ENCODE measurements around the gene OR8B12.

Gene OR8B12

GRCh38 chr11:124534051-124534450, 9.4 kb downstream of the OR8B12 start (continued):
- no peak for TF ChIP-seq TCF4 (CRISPR knock-in tag; IDR thresholded peaks at IDR 0.05; ENCODE audit: borderline replicate concordance)
- no peak for TF ChIP-seq BACH2 (CRISPR knock-in tag; IDR thresholded peaks at IDR 0.05; ENCODE audit: borderline replicate concordance)
- TF ChIP-seq POU6F1 (CRISPR knock-in tag; IDR thresholded peaks at IDR 0.05; ENCODE audit: borderline replicate concordance, low read depth): no peak
- no peak for TF ChIP-seq SNAI2 (CRISPR knock-in tag; IDR thresholded peaks at IDR 0.05)
- no peak for TF ChIP-seq RARB (CRISPR knock-in tag; IDR thresholded peaks at IDR 0.05)
- TF ChIP-seq, protein P1, sequence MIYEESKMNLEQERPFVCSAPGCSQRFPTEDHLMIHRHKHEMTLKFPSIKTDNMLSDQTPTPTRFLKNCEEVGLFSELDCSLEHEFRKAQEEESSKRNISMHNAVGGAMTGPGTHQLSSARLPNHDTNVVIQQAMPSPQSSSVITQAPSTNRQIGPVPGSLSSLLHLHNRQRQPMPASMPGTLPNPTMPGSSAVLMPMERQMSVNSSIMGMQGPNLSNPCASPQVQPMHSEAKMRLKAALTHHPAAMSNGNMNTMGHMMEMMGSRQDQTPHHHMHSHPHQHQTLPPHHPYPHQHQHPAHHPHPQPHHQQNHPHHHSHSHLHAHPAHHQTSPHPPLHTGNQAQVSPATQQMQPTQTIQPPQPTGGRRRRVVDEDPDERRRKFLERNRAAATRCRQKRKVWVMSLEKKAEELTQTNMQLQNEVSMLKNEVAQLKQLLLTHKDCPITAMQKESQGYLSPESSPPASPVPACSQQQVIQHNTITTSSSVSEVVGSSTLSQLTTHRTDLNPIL (CRISPR knock-in tag; IDR thresholded peaks at IDR 0.05; ENCODE audit: low read depth): no peak
- no peak for TF ChIP-seq OSR1 (CRISPR knock-in tag; IDR thresholded peaks at IDR 0.05)
- no peak for TF ChIP-seq ZNF70 (CRISPR knock-in tag; IDR thresholded peaks at IDR 0.05)
- TF ChIP-seq CSDC2 (CRISPR knock-in tag; IDR thresholded peaks at IDR 0.05): no peak
- no peak for TF ChIP-seq ZC3H10 (CRISPR knock-in tag; IDR thresholded peaks at IDR 0.05)

DNA sequence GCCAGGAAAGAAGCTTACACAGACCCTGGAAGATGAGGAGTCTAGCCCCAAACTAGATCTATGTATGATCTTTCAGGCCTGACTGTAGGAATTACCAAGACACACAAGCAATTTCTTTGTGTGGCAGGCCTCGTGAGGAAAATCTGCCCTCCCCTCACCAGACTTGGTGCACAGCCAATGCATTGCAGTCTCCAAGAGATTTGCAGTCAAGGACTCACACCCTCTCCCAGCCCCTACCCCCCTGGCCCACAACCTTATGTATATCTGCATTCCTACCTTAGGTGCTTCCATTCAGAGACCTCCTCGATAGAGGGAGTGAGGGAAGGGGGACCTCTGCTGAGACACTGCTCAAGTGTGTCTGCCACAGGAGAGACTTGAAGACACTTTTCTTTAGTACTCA, 9.8 kb downstream of the OR8B12 start:
- ATAC-seq: no peak
- no peak for TF ChIP-seq ZFP30 (CRISPR knock-in tag; IDR thresholded peaks at IDR 0.05)
- no peak for TF ChIP-seq ZNF70 (CRISPR knock-in tag; IDR thresholded peaks at IDR 0.05)
- TF ChIP-seq BACH2 (CRISPR knock-in tag; IDR thresholded peaks at IDR 0.05; ENCODE audit: borderline replicate concordance): no peak
- TF ChIP-seq ZNF565 (CRISPR knock-in tag; conservative IDR thresholded peaks at IDR 0.05; ENCODE audit: low read depth): no peak
- no peak for TF ChIP-seq TOX (CRISPR knock-in tag; IDR thresholded peaks at IDR 0.05; ENCODE audit: borderline replicate concordance)
- TF ChIP-seq GLIS3 (CRISPR knock-in tag; IDR thresholded peaks at IDR 0.05): no peak
- TF ChIP-seq SNAI2 (CRISPR knock-in tag; IDR thresholded peaks at IDR 0.05): no peak
- no peak for TF ChIP-seq ESRRG (CRISPR knock-in tag; IDR thresholded peaks at IDR 0.05)
- no peak for TF ChIP-seq CSDC2 (CRISPR knock-in tag; IDR thresholded peaks at IDR 0.05)
- no peak for TF ChIP-seq ISL1 (CRISPR knock-in tag; IDR thresholded peaks at IDR 0.05)
- TF ChIP-seq ZFP3 (CRISPR knock-in tag; IDR thresholded peaks at IDR 0.05): no peak
- no peak for TF ChIP-seq RARB (CRISPR knock-in tag; IDR thresholded peaks at IDR 0.05)
- no peak for TF ChIP-seq CSRNP3 (CRISPR knock-in tag; IDR thresholded peaks at IDR 0.05)
- no peak for TF ChIP-seq POU6F1 (CRISPR knock-in tag; IDR thresholded peaks at IDR 0.05; ENCODE audit: borderline replicate concordance, low read depth)
- TF ChIP-seq OSR1 (CRISPR knock-in tag; IDR thresholded peaks at IDR 0.05): no peak
- TF ChIP-seq PPARA (CRISPR knock-in tag; IDR thresholded peaks at IDR 0.05; ENCODE audit: borderline replicate concordance): no peak
- no peak for TF ChIP-seq ZC3H10 (CRISPR knock-in tag; IDR thresholded peaks at IDR 0.05)

DNA sequence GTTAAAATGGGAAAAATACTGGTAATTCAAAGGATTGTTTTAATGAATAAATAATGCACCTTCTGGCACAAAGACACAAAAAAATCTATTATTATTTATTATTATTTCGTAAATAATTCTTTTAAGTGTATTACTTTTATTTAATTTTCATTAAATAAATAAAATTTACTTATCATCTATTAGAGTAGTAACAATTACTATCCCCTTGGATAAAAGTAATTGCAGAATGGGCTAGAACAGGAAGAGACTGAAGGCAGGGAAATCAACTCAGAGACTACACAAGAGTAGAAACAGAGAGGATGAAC, 23.0 kb downstream of the OR8B12 start:
- no peak for ATAC-seq

More for the DNA sequence above, 23.0 kb downstream of the OR8B12 start:
- no peak for TF ChIP-seq OSR1 (CRISPR knock-in tag; IDR thresholded peaks at IDR 0.05)
- TF ChIP-seq ZNF565 (CRISPR knock-in tag; conservative IDR thresholded peaks at IDR 0.05; ENCODE audit: low read depth): no peak
- no peak for TF ChIP-seq ESRRG (CRISPR knock-in tag; IDR thresholded peaks at IDR 0.05)
- TF ChIP-seq, protein P2, sequence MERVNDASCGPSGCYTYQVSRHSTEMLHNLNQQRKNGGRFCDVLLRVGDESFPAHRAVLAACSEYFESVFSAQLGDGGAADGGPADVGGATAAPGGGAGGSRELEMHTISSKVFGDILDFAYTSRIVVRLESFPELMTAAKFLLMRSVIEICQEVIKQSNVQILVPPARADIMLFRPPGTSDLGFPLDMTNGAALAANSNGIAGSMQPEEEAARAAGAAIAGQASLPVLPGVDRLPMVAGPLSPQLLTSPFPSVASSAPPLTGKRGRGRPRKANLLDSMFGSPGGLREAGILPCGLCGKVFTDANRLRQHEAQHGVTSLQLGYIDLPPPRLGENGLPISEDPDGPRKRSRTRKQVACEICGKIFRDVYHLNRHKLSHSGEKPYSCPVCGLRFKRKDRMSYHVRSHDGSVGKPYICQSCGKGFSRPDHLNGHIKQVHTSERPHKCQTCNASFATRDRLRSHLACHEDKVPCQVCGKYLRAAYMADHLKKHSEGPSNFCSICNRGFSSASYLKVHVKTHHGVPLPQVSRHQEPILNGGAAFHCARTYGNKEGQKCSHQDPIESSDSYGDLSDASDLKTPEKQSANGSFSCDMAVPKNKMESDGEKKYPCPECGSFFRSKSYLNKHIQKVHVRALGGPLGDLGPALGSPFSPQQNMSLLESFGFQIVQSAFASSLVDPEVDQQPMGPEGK (CRISPR knock-in tag; IDR thresholded peaks at IDR 0.05; ENCODE audit: borderline replicate concordance): no peak
- no peak for TF ChIP-seq ZFP3 (CRISPR knock-in tag; IDR thresholded peaks at IDR 0.05)
- TF ChIP-seq, protein P1 (CRISPR knock-in tag; IDR thresholded peaks at IDR 0.05; ENCODE audit: low read depth): no peak
- TF ChIP-seq ARNTL (CRISPR knock-in tag; IDR thresholded peaks at IDR 0.05; ENCODE audit: borderline replicate concordance, low read depth): no peak
- TF ChIP-seq, protein P3, sequence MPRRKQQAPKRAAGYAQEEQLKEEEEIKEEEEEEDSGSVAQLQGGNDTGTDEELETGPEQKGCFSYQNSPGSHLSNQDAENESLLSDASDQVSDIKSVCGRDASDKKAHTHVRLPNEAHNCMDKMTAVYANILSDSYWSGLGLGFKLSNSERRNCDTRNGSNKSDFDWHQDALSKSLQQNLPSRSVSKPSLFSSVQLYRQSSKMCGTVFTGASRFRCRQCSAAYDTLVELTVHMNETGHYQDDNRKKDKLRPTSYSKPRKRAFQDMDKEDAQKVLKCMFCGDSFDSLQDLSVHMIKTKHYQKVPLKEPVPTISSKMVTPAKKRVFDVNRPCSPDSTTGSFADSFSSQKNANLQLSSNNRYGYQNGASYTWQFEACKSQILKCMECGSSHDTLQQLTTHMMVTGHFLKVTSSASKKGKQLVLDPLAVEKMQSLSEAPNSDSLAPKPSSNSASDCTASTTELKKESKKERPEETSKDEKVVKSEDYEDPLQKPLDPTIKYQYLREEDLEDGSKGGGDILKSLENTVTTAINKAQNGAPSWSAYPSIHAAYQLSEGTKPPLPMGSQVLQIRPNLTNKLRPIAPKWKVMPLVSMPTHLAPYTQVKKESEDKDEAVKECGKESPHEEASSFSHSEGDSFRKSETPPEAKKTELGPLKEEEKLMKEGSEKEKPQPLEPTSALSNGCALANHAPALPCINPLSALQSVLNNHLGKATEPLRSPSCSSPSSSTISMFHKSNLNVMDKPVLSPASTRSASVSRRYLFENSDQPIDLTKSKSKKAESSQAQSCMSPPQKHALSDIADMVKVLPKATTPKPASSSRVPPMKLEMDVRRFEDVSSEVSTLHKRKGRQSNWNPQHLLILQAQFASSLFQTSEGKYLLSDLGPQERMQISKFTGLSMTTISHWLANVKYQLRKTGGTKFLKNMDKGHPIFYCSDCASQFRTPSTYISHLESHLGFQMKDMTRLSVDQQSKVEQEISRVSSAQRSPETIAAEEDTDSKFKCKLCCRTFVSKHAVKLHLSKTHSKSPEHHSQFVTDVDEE (CRISPR knock-in tag; IDR thresholded peaks at IDR 0.05): no peak
- TF ChIP-seq BACH2 (CRISPR knock-in tag; IDR thresholded peaks at IDR 0.05; ENCODE audit: borderline replicate concordance): no peak
- no peak for TF ChIP-seq ZNF8 (CRISPR knock-in tag; IDR thresholded peaks at IDR 0.05)
- TF ChIP-seq RARB (CRISPR knock-in tag; IDR thresholded peaks at IDR 0.05): no peak

Measured in SK-N-SH treated with all-trans-retinoic acid at 6 μM for 48 hours (cell line).